SH-SY5Y (cell line): ENCODE results near the gene ADAMTSL5.

ENCODE experiments used
- GATA2 ChIP-seq: IDR thresholded peaks from 2 replicates; pipeline ENCODE4 v1.6.1; 2011; ENCODE audit warnings: mild to moderate bottlenecking, low read depth, low read length
- GATA3 ChIP-seq: IDR thresholded peaks from 2 replicates; pipeline ENCODE4 v1.6.1; 2011; ENCODE audit warnings: low read depth, mild to moderate bottlenecking, low read length, moderate library complexity

The ADAMTSL5 gene

GRCh38 chr19:1472231-1473084, 40.4 kb downstream of the ADAMTSL5 start:
- no peak for TF ChIP-seq GATA2
- no peak for TF ChIP-seq GATA3

GRCh38 chr19:1471515-1472160, 41.2 kb downstream of the ADAMTSL5 start:
- TF ChIP-seq GATA2 = no peak
- TF ChIP-seq GATA3 = no peak

GRCh38 chr19:1471010-1471514, 41.8 kb downstream of the ADAMTSL5 start:
- no peak for TF ChIP-seq GATA2
- TF ChIP-seq GATA3 = no peak

GRCh38 chr19:1470305-1471009, 42.4 kb downstream of the ADAMTSL5 start:
- TF ChIP-seq GATA2 (no peak), GATA3 (no peak)

GRCh38 chr19:1470055-1470304, 42.8 kb downstream of the ADAMTSL5 start:
- TF ChIP-seq GATA3 = no peak
- no peak for TF ChIP-seq GATA2

- TF ChIP-seq GATA3 (no peak), GATA2 (no peak)
Observed at GRCh38 chr19:1469255-1470054, 43.4 kb downstream of the ADAMTSL5 start.

- TF ChIP-seq GATA3 (no peak), GATA2 (no peak)
Observed at GRCh38 chr19:1468821-1469254, 44.0 kb downstream of the ADAMTSL5 start.

GRCh38 chr19:1468274-1468820, 44.5 kb downstream of the ADAMTSL5 start:
- TF ChIP-seq GATA3 (no peak), GATA2 (no peak)

GRCh38 chr19:1467490-1468273, 45.1 kb downstream of the ADAMTSL5 start:
- TF ChIP-seq GATA2 (no peak), GATA3 (no peak)

GRCh38 chr19:1467215-1467489, 45.7 kb downstream of the ADAMTSL5 start:
- no peak for TF ChIP-seq GATA3
- no peak for TF ChIP-seq GATA2

GRCh38 chr19:1466461-1467214, 46.2 kb downstream of the ADAMTSL5 start:
- no peak for TF ChIP-seq GATA2
- no peak for TF ChIP-seq GATA3

- no peak for TF ChIP-seq GATA3
- TF ChIP-seq GATA2 = no peak
Observed at GRCh38 chr19:1466018-1466460, 46.8 kb downstream of the ADAMTSL5 start.
